HG03066 (cell line): ENCODE results near the gene SLC30A1.

Experiments
- ATAC-seq: cut with Tn5 transposase; IDR thresholded peaks from one replicate; pipeline ENCODE4 v1.9.1; 2021; ENCODE audit warnings: low read depth; ENCODE audit not compliant: unreplicated experiment

Gene SLC30A1

GRCh38 chr1:211609120-211610024 lies 30.4 kb upstream of the SLC30A1 start:
- no peak for ATAC-seq

GRCh38 chr1:211607754-211608473 lies 29.0 kb upstream of the SLC30A1 start:
- ATAC-seq = no peak

GRCh38 chr1:211606914-211607753 lies 28.2 kb upstream of the SLC30A1 start:
- peak; percentile 88 for ATAC-seq

GRCh38 chr1:211606332-211606913 lies 27.5 kb upstream of the SLC30A1 start:
- ATAC-seq = peak; percentile 75

GRCh38 chr1:211605603-211606331 lies 26.8 kb upstream of the SLC30A1 start:
- no peak for ATAC-seq

GRCh38 chr1:211605034-211605433 lies 26.1 kb upstream of the SLC30A1 start:
- ATAC-seq = no peak

GRCh38 chr1:211604548-211604947 lies 25.6 kb upstream of the SLC30A1 start:
- no peak for ATAC-seq

- no peak for ATAC-seq
Measured at GRCh38 chr1:211603713-211604112, 24.8 kb upstream of the SLC30A1 start.

- no peak for ATAC-seq
Measured at GRCh38 chr1:211603191-211603701, 24.3 kb upstream of the SLC30A1 start.

GRCh38 chr1:211601982-211602670 lies 23.2 kb upstream of the SLC30A1 start:
- no peak for ATAC-seq

- no peak for ATAC-seq
Measured at GRCh38 chr1:211601159-211601558, 22.2 kb upstream of the SLC30A1 start.

GRCh38 chr1:211599250-211599649 lies 20.3 kb upstream of the SLC30A1 start:
- ATAC-seq = no peak

- ATAC-seq = no peak
Measured at GRCh38 chr1:211598514-211598913, 19.6 kb upstream of the SLC30A1 start.

- ATAC-seq = no peak
Measured at GRCh38 chr1:211596418-211597181, 17.6 kb upstream of the SLC30A1 start.

- ATAC-seq = no peak
Measured at GRCh38 chr1:211595419-211595818, 16.5 kb upstream of the SLC30A1 start.

GRCh38 chr1:211591980-211592493 lies 13.1 kb upstream of the SLC30A1 start:
- ATAC-seq = no peak

GRCh38 chr1:211589782-211590721 lies 11.1 kb upstream of the SLC30A1 start:
- no peak for ATAC-seq
